GM21717 (cell line): ENCODE data around the gene FGF12.
A peak's percentile ranks its signal among the peaks of the same experiment; 100 is the strongest.

Source experiments
- ATAC-seq: cut with Tn5 transposase; IDR thresholded peaks from one replicate; pipeline ENCODE4 v1.9.1; 2021; ENCODE audit warnings: mild to moderate bottlenecking, moderate library complexity; ENCODE audit not compliant: unreplicated experiment

The FGF12 gene

GRCh38 chr3:192514081-192514753 is 213.1 kb downstream of the FGF12 start:
- ATAC-seq: no peak

- ATAC-seq: no peak
These were observed 221.6 kb downstream of the FGF12 start for GRCh38 chr3:192505731-192506130.

- ATAC-seq: no peak
These were observed 225.9 kb downstream of the FGF12 start for GRCh38 chr3:192501401-192501800.

GRCh38 chr3:192496905-192497587 is 230.3 kb downstream of the FGF12 start:
- no peak for ATAC-seq

- peak; percentile 73 for ATAC-seq
These were observed 233.2 kb downstream of the FGF12 start for GRCh38 chr3:192494174-192494573.

- ATAC-seq: no peak
These were observed 236.6 kb downstream of the FGF12 start for GRCh38 chr3:192490720-192491119.

- no peak for ATAC-seq
These were observed 237.8 kb downstream of the FGF12 start for GRCh38 chr3:192489579-192489978.

- ATAC-seq: no peak
These were observed 240.3 kb downstream of the FGF12 start for GRCh38 chr3:192487033-192487432.

- ATAC-seq: no peak
These were observed 244.5 kb downstream of the FGF12 start for GRCh38 chr3:192482809-192483208.

- ATAC-seq: no peak
These were observed 244.9 kb downstream of the FGF12 start for GRCh38 chr3:192482391-192482790.

- ATAC-seq: no peak
These were observed 245.7 kb downstream of the FGF12 start for GRCh38 chr3:192481638-192482037.

- peak; percentile 96 for ATAC-seq
These were observed 259.9 kb downstream of the FGF12 start for GRCh38 chr3:192467230-192468140.

- no peak for ATAC-seq
These were observed 278.3 kb downstream of the FGF12 start for GRCh38 chr3:192449036-192449435.

GRCh38 chr3:192445770-192446644 is 281.3 kb downstream of the FGF12 start:
- ATAC-seq: no peak

GRCh38 chr3:192444791-192445106 is 282.6 kb downstream of the FGF12 start:
- ATAC-seq: no peak

GRCh38 chr3:192444096-192444790 is 283.1 kb downstream of the FGF12 start:
- ATAC-seq: peak; percentile 95

GRCh38 chr3:192435241-192435640 is 292.1 kb downstream of the FGF12 start:
- no peak for ATAC-seq

- ATAC-seq: no peak
These were observed 293.2 kb downstream of the FGF12 start for GRCh38 chr3:192434186-192434585.

- no peak for ATAC-seq
These were observed 293.6 kb downstream of the FGF12 start for GRCh38 chr3:192433704-192434103.

- no peak for ATAC-seq
These were observed 304.4 kb downstream of the FGF12 start for GRCh38 chr3:192422997-192423342.
